ENCODE measurements around the gene TRIM17. TPM values are rescaled to one million over a fixed set of nuclear protein-coding genes. Genes with fewer than 3 reads are reported as not detected.
A peak's percentile ranks its signal among the peaks of the same experiment; 100 is the strongest.

The TRIM17 gene
- total and polyA plus RNA-seq, 9 of the 15 experiments (the other 6 are each of a cell fraction or from before 2014, with no cell fraction given): not detected

DNA sequence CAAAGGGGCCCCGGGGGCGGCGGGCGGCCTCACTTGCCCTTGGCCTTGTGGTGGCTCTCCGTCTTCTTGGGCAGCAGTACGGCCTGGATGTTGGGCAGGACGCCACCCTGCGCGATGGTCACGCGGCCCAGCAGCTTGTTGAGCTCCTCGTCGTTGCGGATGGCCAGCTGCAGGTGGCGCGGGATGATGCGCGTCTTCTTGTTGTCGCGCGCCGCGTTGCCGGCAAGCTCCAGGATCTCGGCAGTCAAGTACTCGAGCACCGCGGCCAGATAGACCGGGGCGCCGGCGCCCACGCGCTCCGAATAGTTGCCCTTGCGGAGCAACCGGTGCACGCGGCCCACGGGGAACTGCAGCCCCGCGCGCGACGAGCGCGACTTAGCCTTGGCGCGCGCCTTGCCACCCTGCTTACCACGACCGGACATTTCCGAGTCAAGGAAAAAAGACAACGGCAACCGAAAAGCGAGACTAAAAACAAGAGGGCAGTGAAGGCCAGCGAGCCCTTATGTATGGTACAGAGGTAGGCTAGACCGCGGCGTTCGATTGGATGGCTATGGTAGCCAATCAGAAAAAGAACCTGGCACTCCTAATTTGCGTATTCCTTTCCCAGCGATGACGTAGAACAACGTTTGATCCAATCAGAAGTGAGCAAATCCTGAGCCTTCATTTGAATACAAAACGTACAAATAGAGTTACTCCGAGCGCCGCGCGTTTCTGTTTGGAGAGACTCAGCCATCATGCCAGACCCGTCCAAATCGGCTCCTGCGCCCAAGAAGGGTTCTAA, 40.9 kb upstream of the TRIM17 start (continued):
- TF ChIP-seq, protein P1, sequence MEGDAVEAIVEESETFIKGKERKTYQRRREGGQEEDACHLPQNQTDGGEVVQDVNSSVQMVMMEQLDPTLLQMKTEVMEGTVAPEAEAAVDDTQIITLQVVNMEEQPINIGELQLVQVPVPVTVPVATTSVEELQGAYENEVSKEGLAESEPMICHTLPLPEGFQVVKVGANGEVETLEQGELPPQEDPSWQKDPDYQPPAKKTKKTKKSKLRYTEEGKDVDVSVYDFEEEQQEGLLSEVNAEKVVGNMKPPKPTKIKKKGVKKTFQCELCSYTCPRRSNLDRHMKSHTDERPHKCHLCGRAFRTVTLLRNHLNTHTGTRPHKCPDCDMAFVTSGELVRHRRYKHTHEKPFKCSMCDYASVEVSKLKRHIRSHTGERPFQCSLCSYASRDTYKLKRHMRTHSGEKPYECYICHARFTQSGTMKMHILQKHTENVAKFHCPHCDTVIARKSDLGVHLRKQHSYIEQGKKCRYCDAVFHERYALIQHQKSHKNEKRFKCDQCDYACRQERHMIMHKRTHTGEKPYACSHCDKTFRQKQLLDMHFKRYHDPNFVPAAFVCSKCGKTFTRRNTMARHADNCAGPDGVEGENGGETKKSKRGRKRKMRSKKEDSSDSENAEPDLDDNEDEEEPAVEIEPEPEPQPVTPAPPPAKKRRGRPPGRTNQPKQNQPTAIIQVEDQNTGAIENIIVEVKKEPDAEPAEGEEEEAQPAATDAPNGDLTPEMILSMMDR (IDR thresholded peaks at IDR 0.05 in 2 of 3, conservative IDR thresholded peaks at IDR 0.05 in 1 of 3; ENCODE audit: insufficient read depth in 2 of 3, low read depth in 1 of 3, low read length in 3 of 3): peak in 2 of 3 experiments; percentile 60 to 70
- TF ChIP-seq XRCC4 (IDR thresholded peaks at IDR 0.05; ENCODE audit: extremely low read depth, insufficient read depth, insufficient read length) (no peak), TRIM28 (IDR thresholded peaks at IDR 0.05) (peak; percentile 49; the same call in 1 of the 2 replicates), ZC3H4 (CRISPR knock-in tag; IDR thresholded peaks at IDR 0.05; ENCODE audit: borderline replicate concordance) (peak; percentile 58; the same call in 1 of the 2 replicates), ZKSCAN3 (CRISPR knock-in tag; IDR thresholded peaks at IDR 0.05) (no peak), NFE2L1 (tag; IDR thresholded peaks at IDR 0.05; ENCODE audit: borderline replicate concordance, low read depth) (no peak), POLR2A (conservative IDR thresholded peaks at IDR 0.05) (peak; percentile 100), PYGO2 (tag; IDR thresholded peaks at IDR 0.05) (no peak), PRPF4 (IDR thresholded peaks at IDR 0.05; ENCODE audit: insufficient read depth, low read depth, low read length, poor library complexity, severe bottlenecking) (peak; percentile 95), ZNF24 (IDR thresholded peaks at IDR 0.05) (peak; percentile 57; the same call in 1 of the 2 replicates), KDM1A (IDR thresholded peaks at IDR 0.05) (peak in 1 of 2 experiments; percentile 81; a peak in 3 of 4 replicates), ZFP36 (IDR thresholded peaks at IDR 0.05; ENCODE audit: low read depth, low read length, partially characterized antibody) (no peak), HMG20A (CRISPR knock-in tag; conservative IDR thresholded peaks at IDR 0.05) (no peak), LEF1 (IDR thresholded peaks at IDR 0.05) (no peak), TRIM24 (IDR thresholded peaks at IDR 0.05) (peak; percentile 2 to 47; a peak in 2 of 4 replicates), FOXP1 (CRISPR knock-in tag; IDR thresholded peaks at IDR 0.05) (peak; percentile 98), ZNF253 (CRISPR knock-in tag; conservative IDR thresholded peaks at IDR 0.05) (no peak)
- TF ChIP-seq, protein P2, sequence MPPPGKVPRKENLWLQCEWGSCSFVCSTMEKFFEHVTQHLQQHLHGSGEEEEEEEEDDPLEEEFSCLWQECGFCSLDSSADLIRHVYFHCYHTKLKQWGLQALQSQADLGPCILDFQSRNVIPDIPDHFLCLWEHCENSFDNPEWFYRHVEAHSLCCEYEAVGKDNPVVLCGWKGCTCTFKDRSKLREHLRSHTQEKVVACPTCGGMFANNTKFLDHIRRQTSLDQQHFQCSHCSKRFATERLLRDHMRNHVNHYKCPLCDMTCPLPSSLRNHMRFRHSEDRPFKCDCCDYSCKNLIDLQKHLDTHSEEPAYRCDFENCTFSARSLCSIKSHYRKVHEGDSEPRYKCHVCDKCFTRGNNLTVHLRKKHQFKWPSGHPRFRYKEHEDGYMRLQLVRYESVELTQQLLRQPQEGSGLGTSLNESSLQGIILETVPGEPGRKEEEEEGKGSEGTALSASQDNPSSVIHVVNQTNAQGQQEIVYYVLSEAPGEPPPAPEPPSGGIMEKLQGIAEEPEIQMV (tag; conservative IDR thresholded peaks at IDR 0.05; ENCODE audit: low read depth): no peak
- TF ChIP-seq, protein P3, sequence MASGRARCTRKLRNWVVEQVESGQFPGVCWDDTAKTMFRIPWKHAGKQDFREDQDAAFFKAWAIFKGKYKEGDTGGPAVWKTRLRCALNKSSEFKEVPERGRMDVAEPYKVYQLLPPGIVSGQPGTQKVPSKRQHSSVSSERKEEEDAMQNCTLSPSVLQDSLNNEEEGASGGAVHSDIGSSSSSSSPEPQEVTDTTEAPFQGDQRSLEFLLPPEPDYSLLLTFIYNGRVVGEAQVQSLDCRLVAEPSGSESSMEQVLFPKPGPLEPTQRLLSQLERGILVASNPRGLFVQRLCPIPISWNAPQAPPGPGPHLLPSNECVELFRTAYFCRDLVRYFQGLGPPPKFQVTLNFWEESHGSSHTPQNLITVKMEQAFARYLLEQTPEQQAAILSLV (tag; IDR thresholded peaks at IDR 0.05): peak; percentile 9; the same call in 1 of the 2 replicates
- TF ChIP-seq, protein P4, sequence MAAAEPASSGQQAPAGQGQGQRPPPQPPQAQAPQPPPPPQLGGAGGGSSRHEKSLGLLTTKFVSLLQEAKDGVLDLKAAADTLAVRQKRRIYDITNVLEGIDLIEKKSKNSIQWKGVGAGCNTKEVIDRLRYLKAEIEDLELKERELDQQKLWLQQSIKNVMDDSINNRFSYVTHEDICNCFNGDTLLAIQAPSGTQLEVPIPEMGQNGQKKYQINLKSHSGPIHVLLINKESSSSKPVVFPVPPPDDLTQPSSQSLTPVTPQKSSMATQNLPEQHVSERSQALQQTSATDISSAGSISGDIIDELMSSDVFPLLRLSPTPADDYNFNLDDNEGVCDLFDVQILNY (CRISPR knock-in tag; IDR thresholded peaks at IDR 0.05): peak; percentile 94; the same call in 1 of the 2 replicates
- TF ChIP-seq, protein P5, sequence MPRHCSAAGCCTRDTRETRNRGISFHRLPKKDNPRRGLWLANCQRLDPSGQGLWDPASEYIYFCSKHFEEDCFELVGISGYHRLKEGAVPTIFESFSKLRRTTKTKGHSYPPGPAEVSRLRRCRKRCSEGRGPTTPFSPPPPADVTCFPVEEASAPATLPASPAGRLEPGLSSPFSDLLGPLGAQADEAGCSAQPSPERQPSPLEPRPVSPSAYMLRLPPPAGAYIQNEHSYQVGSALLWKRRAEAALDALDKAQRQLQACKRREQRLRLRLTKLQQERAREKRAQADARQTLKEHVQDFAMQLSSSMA (CRISPR knock-in tag; IDR thresholded peaks at IDR 0.05): no peak
- TF ChIP-seq, protein P6, sequence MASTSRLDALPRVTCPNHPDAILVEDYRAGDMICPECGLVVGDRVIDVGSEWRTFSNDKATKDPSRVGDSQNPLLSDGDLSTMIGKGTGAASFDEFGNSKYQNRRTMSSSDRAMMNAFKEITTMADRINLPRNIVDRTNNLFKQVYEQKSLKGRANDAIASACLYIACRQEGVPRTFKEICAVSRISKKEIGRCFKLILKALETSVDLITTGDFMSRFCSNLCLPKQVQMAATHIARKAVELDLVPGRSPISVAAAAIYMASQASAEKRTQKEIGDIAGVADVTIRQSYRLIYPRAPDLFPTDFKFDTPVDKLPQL (IDR thresholded peaks at IDR 0.05; ENCODE audit: extremely low read depth, insufficient read length): peak; percentile 94

All from K562 (cell line).